ENCODE results near the gene TTC21B. TPM values are rescaled to one million over a fixed set of nuclear protein-coding genes. Genes with fewer than 3 reads are reported as not detected.

TTC21B gene
- total and polyA plus RNA-seq, 2 of the 8 experiments (the other 6 are each of a cell fraction or from before 2014, with no cell fraction given), result 6.9 to 20.8 TPM

- Histone ChIP-seq H3K27me3 (replicated peaks in 1 of 4; ENCODE audit: control insufficient read depth in 3 of 4, extremely low read depth in 1 of 4, insufficient read depth in 3 of 4, low read length in 3 of 4) (no peaks in the 10 kb centered on the region), H3K4me3 (ENCODE audit: extremely low read depth in 1 of 4, insufficient read depth in 2 of 4, low read depth in 3 of 4, low read length in 4 of 4) (no peak overlapping the region), H3K4ac (replicated peaks; ENCODE audit: insufficient read length, low read depth, low read length) (no peak overlapping the region), H2BK15ac (ENCODE audit: low read length) (no peak overlapping the region), H4K20me1 (replicated peaks in 1 of 2; ENCODE audit: control insufficient read depth in 1 of 2, insufficient read depth in 2 of 2, low read length in 2 of 2) (no peaks in the 10 kb centered on the region), H2AFZ (ENCODE audit: low read length) (no peak overlapping the region), H3K79me1 (ENCODE audit: low read depth, low read length) (no peaks in the 10 kb centered on the region), H2BK120ac (replicated peaks; ENCODE audit: low read depth, low read length) (no peak overlapping the region), H3K14ac (ENCODE audit: insufficient read length) (no peak overlapping the region), H4K8ac (ENCODE audit: extremely low read depth, insufficient read depth, low read length) (no peak overlapping the region), H2BK20ac (ENCODE audit: low read length) (no peak overlapping the region), H2AK5ac (ENCODE audit: low read depth, low read length) (no peak overlapping the region), H4K91ac (replicated peaks; ENCODE audit: insufficient read length, low read length) (no peak overlapping the region), H3K79me2 (ENCODE audit: control insufficient read depth in 1 of 2, insufficient read depth in 2 of 2, low read length in 2 of 2) (no peaks in the 10 kb centered on the region), H3K23me2 (ENCODE audit: low read depth, low read length) (no peaks in the 10 kb centered on the region), H3K27ac (ENCODE audit: low read depth, low read length) (no peak overlapping the region), H2BK5ac (ENCODE audit: low read depth, low read length) (no peak overlapping the region), H3K56ac (replicated peaks; ENCODE audit: insufficient read length, low read depth, low read length) (no peak overlapping the region), H3K4me2 (ENCODE audit: insufficient read depth in 1 of 2, low read depth in 2 of 2, low read length in 2 of 2) (no peak overlapping the region), H3K18ac (ENCODE audit: extremely low read depth, low read length) (no peak overlapping the region), H3K4me1 (replicated peaks in 1 of 4; ENCODE audit: control insufficient read depth in 3 of 4, insufficient read depth in 4 of 4, low read length in 3 of 4) (no peaks in the 10 kb centered on the region), H3K36me3 (ENCODE audit: control insufficient read depth in 2 of 4, insufficient read depth in 4 of 4, low read length in 3 of 4) (peaks cover 0 to 41% (median 3%) of the 10 kb centered on the region in 4 experiments; a peak in 4 of 8 replicates), H3K23ac (ENCODE audit: insufficient read length) (no peak overlapping the region), H2BK12ac (ENCODE audit: low read depth, low read length) (no peak overlapping the region), H3K9ac (replicated peaks in 1 of 4; ENCODE audit: extremely low read depth in 1 of 4, low read depth in 3 of 4, low read length in 3 of 4) (no peak overlapping the region), H4K5ac (ENCODE audit: insufficient read length, low read depth, low read length) (no peak overlapping the region), H3K9me3 (ENCODE audit: insufficient read depth in 2 of 2, low read depth in 1 of 2, low read length in 1 of 2) (no peaks in the 10 kb centered on the region)
- ChIA-PET POLR2A (ENCODE audit: partially characterized antibody) (no interaction called here), CTCF (ENCODE audit: partially characterized antibody) (interaction anchor here (0.7 to 2.1 kb wide), 2 partner anchors 15 to 82 kb away, joined by 3 to 10 read pairs; no protein-coding TSS in a partner anchor)
- DNase-seq (ENCODE audit: low read depth in 1 of 2, low spot score in 2 of 2) (no peak), FAIRE-seq (no peak)
- TF ChIP-seq MAFK (IDR thresholded peaks at IDR 0.05; ENCODE audit: low read depth, low read length) (no peak), SIRT6 (IDR thresholded peaks at IDR 0.05; ENCODE audit: low read length) (no peak), CBX5 (IDR thresholded peaks at IDR 0.05; ENCODE audit: low read depth, low read length) (no peak), HDAC2 (IDR thresholded peaks at IDR 0.05; ENCODE audit: borderline replicate concordance in 1 of 2, low read depth in 2 of 2, low read length in 2 of 2) (no peak), KDM4A (IDR thresholded peaks at IDR 0.05; ENCODE audit: low read depth, low read length, severe bottlenecking) (no peak), PHF8 (conservative IDR thresholded peaks at IDR 0.05; ENCODE audit: low read depth, low read length) (no peak)
- TF ChIP-seq, protein P1, sequence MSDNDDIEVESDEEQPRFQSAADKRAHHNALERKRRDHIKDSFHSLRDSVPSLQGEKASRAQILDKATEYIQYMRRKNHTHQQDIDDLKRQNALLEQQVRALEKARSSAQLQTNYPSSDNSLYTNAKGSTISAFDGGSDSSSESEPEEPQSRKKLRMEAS (IDR thresholded peaks at IDR 0.05), result no peak
Observed at GRCh38 chr2:165889798-165890197, 63.8 kb downstream of the TTC21B start.
